Measurements from ENCODE around the gene TFF1.

Gene TFF1

GRCh38 chr21:42384989-42385388, 18.7 kb upstream of the TFF1 start:
- TF ChIP-seq CTCF (IDR thresholded peaks at IDR 0.05; ENCODE audit: low read depth, low read length), result no peak
- no peak for DNase-seq
- Histone ChIP-seq H3K9me3 (ENCODE audit: severe bottlenecking) (peaks cover 4% of the 10 kb centered on the region), H3K36me3 (no peaks in the 10 kb centered on the region), H3K27me3 (ENCODE audit: insufficient read depth, low read depth, severe bottlenecking) (no peaks in the 10 kb centered on the region), H3K27ac (no peak overlapping the region), H3K4me3 (ENCODE audit: low read depth, low read length) (no peak overlapping the region)

- Histone ChIP-seq H3K27ac (no peak overlapping the region), H3K9me3 (ENCODE audit: severe bottlenecking) (peaks cover 4% of the 10 kb centered on the region), H3K36me3 (no peaks in the 10 kb centered on the region), H3K27me3 (ENCODE audit: insufficient read depth, low read depth, severe bottlenecking) (no peaks in the 10 kb centered on the region), H3K4me3 (ENCODE audit: low read depth, low read length) (no peak overlapping the region)
- no peak for DNase-seq
- TF ChIP-seq CTCF (IDR thresholded peaks at IDR 0.05; ENCODE audit: low read depth, low read length), result no peak
These were observed 18.0 kb upstream of the TFF1 start for GRCh38 chr21:42384156-42384945.

- Histone ChIP-seq H3K27me3 (ENCODE audit: insufficient read depth, low read depth, severe bottlenecking) (no peaks in the 10 kb centered on the region), H3K4me3 (ENCODE audit: low read depth, low read length) (no peak overlapping the region), H3K36me3 (no peaks in the 10 kb centered on the region), H3K9me3 (ENCODE audit: severe bottlenecking) (peaks cover 4% of the 10 kb centered on the region), H3K27ac (no peak overlapping the region)
- TF ChIP-seq CTCF (IDR thresholded peaks at IDR 0.05; ENCODE audit: low read depth, low read length), result no peak
- DNase-seq, result no peak
These were observed 17.0 kb upstream of the TFF1 start for GRCh38 chr21:42383331-42383730.

- DNase-seq, result no peak
- H3K36me3 ChIP-seq, result no peaks in the 10 kb centered on the region
- no peak overlapping the region for H3K4me3 ChIP-seq (ENCODE audit: low read depth, low read length)
- H3K9me3 ChIP-seq (ENCODE audit: severe bottlenecking), result peaks cover 4% of the 10 kb centered on the region
- H3K27ac ChIP-seq, result no peak overlapping the region
- no peaks in the 10 kb centered on the region for H3K27me3 ChIP-seq (ENCODE audit: insufficient read depth, low read depth, severe bottlenecking)
- TF ChIP-seq CTCF (IDR thresholded peaks at IDR 0.05; ENCODE audit: low read depth, low read length), result no peak
These were observed 16.6 kb upstream of the TFF1 start for GRCh38 chr21:42382915-42383314.

- peak; percentile 83 for DNase-seq
- no peak overlapping the region for H3K4me3 ChIP-seq (ENCODE audit: low read depth, low read length)
- TF ChIP-seq CTCF (IDR thresholded peaks at IDR 0.05; ENCODE audit: low read depth, low read length), result peak; percentile 97
- H3K27ac ChIP-seq, result no peak overlapping the region
- peaks cover 4% of the 10 kb centered on the region for H3K9me3 ChIP-seq (ENCODE audit: severe bottlenecking)
- H3K27me3 ChIP-seq (ENCODE audit: insufficient read depth, low read depth, severe bottlenecking), result no peaks in the 10 kb centered on the region
- no peaks in the 10 kb centered on the region for H3K36me3 ChIP-seq
These were observed 15.1 kb upstream of the TFF1 start for GRCh38 chr21:42381347-42381984.

Data from WERI-Rb-1 (cell line).